Lower leg skin (tissue), 4 donors: Measurements from ENCODE around the gene ATP2B3. TPM values are rescaled to one million over a fixed set of nuclear protein-coding genes. Genes with fewer than 3 reads are reported as not detected.

Source experiments
- DNase-seq, 2 donors: peaks; one replicate each; pipeline ENCODE4 v3.0.0-alpha.2; 2019; ENCODE audit warnings: low spot score in 2 of 2
- H3K4me3 ChIP-seq: fragments of 200-600 bp; sonication (generic); 2 replicates; pipeline ENCODE4 v1.5.1; 2017; ENCODE audit warnings: mild to moderate bottlenecking, low read depth; ENCODE audit not compliant: poor library complexity, severe bottlenecking
- POLR2A ChIP-seq, 2 donors: fragments of 450-650 bp; IDR thresholded peaks; one replicate each; pipeline ENCODE4 v1.6.1; 2016 to 2017; ENCODE audit warnings: antibody characterized with exemption in 2 of 2, mild to moderate bottlenecking in 1 of 2, moderate library complexity in 1 of 2
- WGBS, 2 donors: methylation state at CpG; one replicate each; pipeline ENCODE4 v1.1.5; 2018; 5-methylcytosine and 5-hydroxymethylcytosine counted together
- intact Hi-C: fragments of 100-400 bp; cut with DNase I; formaldehyde crosslinking; loops from one replicate; pipeline ENCODE4 v1.15.0; 2023; ENCODE audit warnings: low total_unique reads
- total RNA-seq, 4 donors: library from RNA; depleted of rRNA; stranded (reverse); fragments of >200 nt; gene quantifications; one replicate each; pipeline ENCODE4 v1.1.0, GENCODE V29; 2016
- TF ChIP-seq, protein P1 (sequence below), 3 donors: fragments of 450-650 bp; IDR thresholded peaks; one replicate each; pipeline ENCODE4 v1.5.1; 2016; ENCODE audit warnings: antibody characterized with exemption in 3 of 3, mild to moderate bottlenecking in 3 of 3, moderate library complexity in 2 of 3

The ATP2B3 gene
- total RNA-seq, 4 donors from 2014 or later: 0.07 TPM; not detected in 3

GRCh38 chrX:153476666-153477363 is 40.6 kb upstream of the ATP2B3 start:
- H3K4me3 ChIP-seq: no peak overlapping the region
- intact Hi-C loops: no loop called here
- DNase-seq: no peak
- 40 to 53% methylated on average over 2 to 15 of the region's 16 CpGs for WGBS, 2 donors
- no peak for TF ChIP-seq POLR2A (IDR thresholded peaks at IDR 0.05)
- TF ChIP-seq, protein P1, sequence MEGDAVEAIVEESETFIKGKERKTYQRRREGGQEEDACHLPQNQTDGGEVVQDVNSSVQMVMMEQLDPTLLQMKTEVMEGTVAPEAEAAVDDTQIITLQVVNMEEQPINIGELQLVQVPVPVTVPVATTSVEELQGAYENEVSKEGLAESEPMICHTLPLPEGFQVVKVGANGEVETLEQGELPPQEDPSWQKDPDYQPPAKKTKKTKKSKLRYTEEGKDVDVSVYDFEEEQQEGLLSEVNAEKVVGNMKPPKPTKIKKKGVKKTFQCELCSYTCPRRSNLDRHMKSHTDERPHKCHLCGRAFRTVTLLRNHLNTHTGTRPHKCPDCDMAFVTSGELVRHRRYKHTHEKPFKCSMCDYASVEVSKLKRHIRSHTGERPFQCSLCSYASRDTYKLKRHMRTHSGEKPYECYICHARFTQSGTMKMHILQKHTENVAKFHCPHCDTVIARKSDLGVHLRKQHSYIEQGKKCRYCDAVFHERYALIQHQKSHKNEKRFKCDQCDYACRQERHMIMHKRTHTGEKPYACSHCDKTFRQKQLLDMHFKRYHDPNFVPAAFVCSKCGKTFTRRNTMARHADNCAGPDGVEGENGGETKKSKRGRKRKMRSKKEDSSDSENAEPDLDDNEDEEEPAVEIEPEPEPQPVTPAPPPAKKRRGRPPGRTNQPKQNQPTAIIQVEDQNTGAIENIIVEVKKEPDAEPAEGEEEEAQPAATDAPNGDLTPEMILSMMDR (IDR thresholded peaks at IDR 0.05): no peak

DNA sequence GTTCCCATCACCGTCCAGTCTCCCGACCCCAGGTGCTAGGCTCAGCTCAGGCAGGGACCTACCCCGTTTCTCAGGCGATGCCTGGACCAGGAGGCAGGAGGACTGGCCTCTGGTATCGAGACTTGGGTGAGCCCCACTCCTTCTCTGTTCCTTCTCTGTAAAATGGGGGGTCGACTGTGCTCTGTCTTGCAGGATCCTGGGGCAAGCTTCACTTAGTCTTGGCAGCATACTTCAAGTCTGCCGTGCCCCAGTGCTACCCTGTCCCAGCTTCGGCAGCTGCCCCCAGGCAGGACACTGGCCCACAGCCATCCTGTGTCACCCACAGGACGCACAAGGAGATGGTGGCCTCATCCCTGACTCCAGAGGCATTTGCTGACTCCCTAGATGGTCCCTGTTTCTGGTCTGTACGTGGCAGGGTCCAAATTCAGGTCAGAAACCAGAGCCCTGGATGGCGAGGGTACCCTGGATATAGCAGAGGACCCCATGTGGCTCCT is 40.0 kb upstream of the ATP2B3 start:
- 34 to 67% methylated on average over 4 to 8 of the region's 11 CpGs for WGBS, 2 donors
- DNase-seq: no peak
- no peak for TF ChIP-seq POLR2A (IDR thresholded peaks at IDR 0.05)
- TF ChIP-seq, protein P1 (IDR thresholded peaks at IDR 0.05): no peak
- intact Hi-C loops: no loop called here
- H3K4me3 ChIP-seq: no peak overlapping the region

GRCh38 chrX:153477901-153478300 is 39.5 kb upstream of the ATP2B3 start:
- DNase-seq: no peak
- no peak overlapping the region for H3K4me3 ChIP-seq
- TF ChIP-seq, protein P1 (IDR thresholded peaks at IDR 0.05): no peak
- no peak for TF ChIP-seq POLR2A (IDR thresholded peaks at IDR 0.05)
- WGBS, 2 donors: 47 to 72% methylated on average over 5 to 9 of the region's 9 CpGs
- intact Hi-C loops: no loop called here

- H3K4me3 ChIP-seq: no peak overlapping the region
- 85 to 95% methylated on average over 6 to 15 of the region's 16 CpGs for WGBS, 2 donors
- no peak for DNase-seq
- intact Hi-C loops: no loop called here
- TF ChIP-seq, protein P1 (IDR thresholded peaks at IDR 0.05): no peak
- TF ChIP-seq POLR2A (IDR thresholded peaks at IDR 0.05): no peak
Measured at GRCh38 chrX:153478746-153479145, 38.7 kb upstream of the ATP2B3 start.

GRCh38 chrX:153481043-153481442 is 36.4 kb upstream of the ATP2B3 start:
- WGBS, 2 donors: 90% methylated on average over 12 of the region's 13 CpGs; no CpG with 5 or more reads in 1 of the 2 donors
- DNase-seq: no peak
- intact Hi-C loops: no loop called here
- no peak overlapping the region for H3K4me3 ChIP-seq
- TF ChIP-seq POLR2A (IDR thresholded peaks at IDR 0.05): no peak
- TF ChIP-seq, protein P1 (IDR thresholded peaks at IDR 0.05): no peak
